ENCODE results near the gene MPV17.

MPV17 gene

GRCh38 chr2:27312152-27312551 lies 10.7 kb downstream of the MPV17 start:
- Histone ChIP-seq H3K27ac (no peak overlapping the region), H3K36me3 (peaks cover 44% of the 10 kb centered on the region)
- TF ChIP-seq CTCF (IDR thresholded peaks at IDR 0.05) = no peak

GRCh38 chr2:27309651-27310050 lies 13.2 kb downstream of the MPV17 start:
- no peaks in the 10 kb centered on the region for H3K9me3 ChIP-seq
- no peak overlapping the region for H3K4me3 ChIP-seq (ENCODE audit: low read depth in 1 of 2, low read length in 1 of 2)
- H3K27me3 ChIP-seq = peaks cover 43% of the 10 kb centered on the region
- peaks cover 0 to 3% of the 10 kb centered on the region in 2 experiments for H3K4me1 ChIP-seq (ENCODE audit: control insufficient read depth in 1 of 2, insufficient read depth in 1 of 2, low read depth in 1 of 2, low read length in 1 of 2)
- peaks cover 35% of the 10 kb centered on the region for H3K36me3 ChIP-seq
- no peak overlapping the region for H3K27ac ChIP-seq
- TF ChIP-seq CTCF (IDR thresholded peaks at IDR 0.05) = no peak

More at GRCh38 chr2:27312152-27312551, 10.7 kb downstream of the MPV17 start:
- peaks cover 18% of the 10 kb centered on the region for H3K27me3 ChIP-seq
- H3K9me3 ChIP-seq = no peaks in the 10 kb centered on the region
- no peaks in the 10 kb centered on the region for H3K4me1 ChIP-seq (ENCODE audit: control insufficient read depth in 1 of 2, insufficient read depth in 1 of 2, low read depth in 1 of 2, low read length in 1 of 2)
- H3K4me3 ChIP-seq (ENCODE audit: low read depth in 1 of 2, low read length in 1 of 2) = no peak overlapping the region

- Histone ChIP-seq H3K4me3 (ENCODE audit: low read depth in 1 of 2, low read length in 1 of 2) (no peak within 1 kb of the TSS), H3K4me1 (ENCODE audit: control insufficient read depth in 1 of 2, insufficient read depth in 1 of 2, low read depth in 1 of 2, low read length in 1 of 2) (peaks cover 0 to 3% of the 10 kb centered on the region in 2 experiments), H3K9me3 (no peaks in the 10 kb centered on the region), H3K27ac (no peak within 1 kb of the TSS), H3K36me3 (peaks cover 35% of the 10 kb centered on the region), H3K27me3 (peaks cover 47% of the 10 kb centered on the region)
- no peak for TF ChIP-seq CTCF (IDR thresholded peaks at IDR 0.05)
These were observed 14.5 kb downstream of the MPV17 start, which contains the start of gene UCN for GRCh38 chr2:27308359-27308881. Gene UCN (minus strand): TSS chr2:27308445. CDS start chr2:27307895, 550 bp downstream.

- Histone ChIP-seq H3K4me3 (ENCODE audit: low read depth in 1 of 2, low read length in 1 of 2) (no peak overlapping the region), H3K9me3 (no peaks in the 10 kb centered on the region), H3K27ac (no peak overlapping the region), H3K36me3 (peaks cover 35% of the 10 kb centered on the region), H3K27me3 (peaks cover 52% of the 10 kb centered on the region), H3K4me1 (ENCODE audit: control insufficient read depth in 1 of 2, insufficient read depth in 1 of 2, low read depth in 1 of 2, low read length in 1 of 2) (peaks cover 0 to 3% of the 10 kb centered on the region in 2 experiments)
- no peak for TF ChIP-seq CTCF (IDR thresholded peaks at IDR 0.05)
These were observed 15.1 kb downstream of the MPV17 start for GRCh38 chr2:27307545-27308358.

GRCh38 chr2:27307287-27307544 lies 15.7 kb downstream of the MPV17 start:
- Histone ChIP-seq H3K9me3 (no peaks in the 10 kb centered on the region), H3K4me1 (ENCODE audit: control insufficient read depth in 1 of 2, insufficient read depth in 1 of 2, low read depth in 1 of 2, low read length in 1 of 2) (peaks cover 0 to 3% of the 10 kb centered on the region in 2 experiments), H3K4me3 (ENCODE audit: low read depth in 1 of 2, low read length in 1 of 2) (no peak overlapping the region), H3K36me3 (peaks cover 33% of the 10 kb centered on the region), H3K27ac (no peak overlapping the region), H3K27me3 (peaks cover 56% of the 10 kb centered on the region)
- no peak for TF ChIP-seq CTCF (IDR thresholded peaks at IDR 0.05)

All from neutrophil (primary cell).